Spleen (tissue), 11 donors: ENCODE data around the gene ASAP2. TPM values are rescaled to one million over a fixed set of nuclear protein-coding genes. Genes with fewer than 3 reads are reported as not detected.

ENCODE experiments used
- DNase-seq: peaks from one replicate; pipeline ENCODE4 v3.0.0-alpha.2; 2020
- H3K27ac ChIP-seq, 8 donors: fragments of 200-600 bp; sonication (generic) in 7 of 8; 1 replicate in 4 of 8; 2 replicates in 4 of 8; pipeline versions ENCODE4 v1.5.0 to v1.8.0; 2016 to 2021; ENCODE audit warnings: inconsistent platforms in 4 of 8, mild to moderate bottlenecking in 4 of 8, moderate library complexity in 1 of 8
- H3K27me3 ChIP-seq, 7 donors: fragments of 200-600 bp; sonication (generic) in 6 of 7; replicated peaks in 1 of 7; 1 replicate in 4 of 7; 2 replicates in 3 of 7; pipeline versions ENCODE4 v1.5.0 to v1.8.0; 2016 to 2021; ENCODE audit warnings: inconsistent platforms in 3 of 7, mild to moderate bottlenecking in 1 of 7
- H3K36me3 ChIP-seq, 6 donors: fragments of 200-600 bp; sonication (generic) in 5 of 6; 1 replicate in 4 of 6; 2 replicates in 2 of 6; pipeline versions ENCODE4 v1.5.0 to v1.8.0; 2016 to 2021; ENCODE audit warnings: inconsistent platforms in 2 of 6
- H3K4me1 ChIP-seq, 6 donors: fragments of 200-600 bp; sonication (generic) in 5 of 6; 1 replicate in 3 of 6; 2 replicates in 3 of 6; pipeline versions ENCODE4 v1.5.0 to v1.8.0; 2016 to 2021; ENCODE audit warnings: inconsistent platforms in 3 of 6
- H3K4me3 ChIP-seq, 8 donors: fragments of 200-600 bp; sonication (generic) in 7 of 8; 1 replicate in 4 of 8; 2 replicates in 4 of 8; pipeline versions ENCODE4 v1.5.0 to v1.8.0; 2016 to 2021; ENCODE audit warnings: inconsistent platforms in 4 of 8, mild to moderate bottlenecking in 4 of 8, moderate library complexity in 2 of 8
- H3K9me3 ChIP-seq, 8 donors: fragments of 200-600 bp; sonication (generic) in 7 of 8; 1 replicate in 4 of 8; 2 replicates in 4 of 8; pipeline versions ENCODE4 v1.5.0 to v1.8.0; 2016 to 2021; ENCODE audit warnings: inconsistent platforms in 4 of 8
- CTCF ChIP-seq, 11 experiments: fragments of 200-600 bp in 7 of 11; fragments of 450-650 bp in 4 of 11; sonication (generic) in 4 of 11; IDR thresholded peaks in 8 of 11; conservative IDR thresholded peaks in 3 of 11; 1 replicate in 7 of 11; 2 replicates in 4 of 11; pipeline versions ENCODE4 v1.4.0 to v1.8.0; 2016 to 2021; ENCODE audit warnings: antibody characterized with exemption in 11 of 11, inconsistent platforms in 4 of 11, mild to moderate bottlenecking in 1 of 11
- POLR2A ChIP-seq, 3 donors: fragments of 450-650 bp; IDR thresholded peaks; one replicate each; pipeline ENCODE4 v1.5.1; 2017; ENCODE audit warnings: antibody characterized with exemption in 3 of 3, mild to moderate bottlenecking in 1 of 3
- POLR2AphosphoS5 ChIP-seq, 3 donors: sonication (generic); formaldehyde crosslinking; IDR thresholded peaks; one replicate each; pipeline ENCODE4 v1.5.1; 2017; ENCODE audit warnings: antibody characterized with exemption in 3 of 3
- WGBS, 5 donors: extraction: QIAGEN DNeasy Blood & Tissue Kit in 3 of 5; methylation state at CpG; one replicate each; pipeline versions ENCODE4 v1.1.5 to v1.1.7; 2013 to 2018; 5-methylcytosine and 5-hydroxymethylcytosine counted together
- intact Hi-C: fragments of 100-400 bp; cut with DNase I; formaldehyde crosslinking; loops from one replicate; pipeline ENCODE4 v1.15.0; 2023; ENCODE audit warnings: low total_unique reads
- polyA plus RNA-seq, 3 donors: library from polyadenylated mRNA; stranded (reverse); fragments of 200-250 nt; gene quantifications; one replicate each; pipeline ENCODE4 v1.2.1, GENCODE V29; 2013
- total RNA-seq, 7 donors: library from RNA; depleted of rRNA in 3 of 7; stranded (reverse); fragments of >200 nt in 3 of 7; fragmentation: NEBNext Ultra II Directional in 4 of 7; extraction: Animal tissue kit (Norgen Biotek cat#: 25700) in 4 of 7; gene quantifications; one replicate each; pipeline versions ENCODE4 v1.1.0 to v1.2.1, GENCODE V29; 2016 to 2021
- donor health status: healthy with polysubstance abuse.
- donor health status: DM: no; HTN: no; CAD: no; lungs with moderate emphysema.
- donor health status: DM: no; HTN: no; CAD: no.
- donor health status: Bipolar disorder and iron deficiency.
- donor health status: healthy.
- donor health status: DM: no; HTN: no; CAD: no.
- donor health status: DM: yes; HTN: yes; CAD: no.

Gene ASAP2
- total and polyA plus RNA-seq, 10 donors: 0.93 to 3.0 (median 2.2) TPM

- no peak for DNase-seq
- H3K4me3 ChIP-seq: no peak overlapping the region
- no peaks in the 10 kb centered on the region for H3K4me1 ChIP-seq
- peaks cover 0 to 43% (median 0%) of the 10 kb centered on the region in 7 donors for H3K27me3 ChIP-seq
- H3K27ac ChIP-seq: no peak overlapping the region
- no peak for TF ChIP-seq POLR2A (IDR thresholded peaks at IDR 0.05)
- TF ChIP-seq CTCF (IDR thresholded peaks at IDR 0.05 in 8 of 11, conservative IDR thresholded peaks at IDR 0.05 in 3 of 11): no peak
- no peak for TF ChIP-seq POLR2AphosphoS5 (IDR thresholded peaks at IDR 0.05)
- intact Hi-C loops: no loop called here
- H3K9me3 ChIP-seq: no peaks in the 10 kb centered on the region
- no peaks in the 10 kb centered on the region for H3K36me3 ChIP-seq
- WGBS, 5 donors: 90 to 98% (median 93%) methylated on average over 18 of the region's 18 CpGs
Measured at GRCh38 chr2:9374071-9374730, 167.6 kb downstream of the ASAP2 start.

- WGBS, 5 donors: 73 to 92% (median 86%) methylated on average over 3 to 4 of the region's 4 CpGs
- Histone ChIP-seq H3K4me1 (no peaks in the 10 kb centered on the region), H3K27ac (no peak overlapping the region), H3K4me3 (no peak overlapping the region), H3K27me3 (peaks cover 0 to 26% (median 0%) of the 10 kb centered on the region in 7 donors), H3K9me3 (no peaks in the 10 kb centered on the region), H3K36me3 (no peaks in the 10 kb centered on the region)
- DNase-seq: no peak
- TF ChIP-seq POLR2AphosphoS5 (IDR thresholded peaks at IDR 0.05) (no peak), POLR2A (IDR thresholded peaks at IDR 0.05) (no peak), CTCF (IDR thresholded peaks at IDR 0.05 in 8 of 11, conservative IDR thresholded peaks at IDR 0.05 in 3 of 11) (no peak)
- intact Hi-C loops: no loop called here
Measured at GRCh38 chr2:9375857-9376428, 169.3 kb downstream of the ASAP2 start.

GRCh38 chr2:9377461-9378097 is 171.0 kb downstream of the ASAP2 start:
- no peaks in the 10 kb centered on the region for H3K36me3 ChIP-seq

More at GRCh38 chr2:9377461-9378097, 171.0 kb downstream of the ASAP2 start:
- Histone ChIP-seq H3K9me3 (no peaks in the 10 kb centered on the region), H3K27me3 (peaks cover 0 to 15% (median 0%) of the 10 kb centered on the region in 7 donors), H3K27ac (no peak overlapping the region), H3K4me3 (no peak overlapping the region), H3K4me1 (no peaks in the 10 kb centered on the region)
- 51 to 72% (median 57%) methylated on average over 9 of the region's 9 CpGs for WGBS, 5 donors
- DNase-seq: no peak
- intact Hi-C loops: no loop called here
- TF ChIP-seq POLR2A (IDR thresholded peaks at IDR 0.05) (no peak), POLR2AphosphoS5 (IDR thresholded peaks at IDR 0.05) (no peak), CTCF (IDR thresholded peaks at IDR 0.05 in 8 of 11, conservative IDR thresholded peaks at IDR 0.05 in 3 of 11) (no peak)
